ENCODE results near the gene TP73.

TP73 gene

GRCh38 chr1:3750741-3751140 lies 98.4 kb downstream of the TP73 start:
- Histone ChIP-seq H3K79me2 (ENCODE audit: low read length) (no peaks in the 10 kb centered on the region), H3K27me3 (ENCODE audit: low read depth, low read length) (peaks cover 5% of the 10 kb centered on the region; the same call in 1 of the 2 replicates), H3K9ac (ENCODE audit: low read length) (no peak overlapping the region), H3K4me1 (ENCODE audit: low read length) (peaks cover 11% of the 10 kb centered on the region), H3K36me3 (replicated peaks; ENCODE audit: low read depth, low read length) (no peaks in the 10 kb centered on the region), H4K20me1 (ENCODE audit: insufficient read depth, low read length) (no peaks in the 10 kb centered on the region), H3K4me3 (ENCODE audit: low read length) (no peak overlapping the region), H3K4me2 (ENCODE audit: low read length) (no peak overlapping the region), H2AFZ (ENCODE audit: low read depth, low read length) (no peak overlapping the region), H3K27ac (ENCODE audit: low read length) (no peak overlapping the region), H3K9me3 (ENCODE audit: insufficient read depth, low read length) (no peaks in the 10 kb centered on the region)
- TF ChIP-seq EZH2phosphoT487 (IDR thresholded peaks at IDR 0.05; ENCODE audit: low read depth) (no peak), CTCF (IDR thresholded peaks at IDR 0.05; ENCODE audit: low read depth, low read length) (no peak)

GRCh38 chr1:3752400-3752945 lies 100.2 kb downstream of the TP73 start, which contains the start of gene CCDC27:
Gene CCDC27, plus strand, starts transcription at chr1:3752450. Its CDS starts 32 bp downstream, at chr1:3752482.
- Histone ChIP-seq H3K27ac (ENCODE audit: low read length) (no peak within 1 kb of the TSS), H3K27me3 (ENCODE audit: low read depth, low read length) (peaks cover 5% of the 10 kb centered on the region; the same call in 1 of the 2 replicates), H3K4me2 (ENCODE audit: low read length) (no peak within 1 kb of the TSS), H2AFZ (ENCODE audit: low read depth, low read length) (no peak within 1 kb of the TSS), H3K36me3 (replicated peaks; ENCODE audit: low read depth, low read length) (no peaks in the 10 kb centered on the region), H3K9ac (ENCODE audit: low read length) (no peak within 1 kb of the TSS), H3K4me1 (ENCODE audit: low read length) (peaks cover 5% of the 10 kb centered on the region; the same call in 1 of the 2 replicates), H3K9me3 (ENCODE audit: insufficient read depth, low read length) (no peaks in the 10 kb centered on the region), H3K4me3 (ENCODE audit: low read length) (no peak within 1 kb of the TSS), H4K20me1 (ENCODE audit: insufficient read depth, low read length) (no peaks in the 10 kb centered on the region), H3K79me2 (ENCODE audit: low read length) (no peaks in the 10 kb centered on the region)
- TF ChIP-seq EZH2phosphoT487 (IDR thresholded peaks at IDR 0.05; ENCODE audit: low read depth) (no peak), CTCF (IDR thresholded peaks at IDR 0.05; ENCODE audit: low read depth, low read length) (no peak)

GRCh38 chr1:3753656-3754454 lies 101.5 kb downstream of the TP73 start:
- Histone ChIP-seq H3K9ac (ENCODE audit: low read length) (no peak overlapping the region), H3K4me2 (ENCODE audit: low read length) (no peak overlapping the region), H3K4me1 (ENCODE audit: low read length) (no peaks in the 10 kb centered on the region), H3K27me3 (ENCODE audit: low read depth, low read length) (peaks cover 5% of the 10 kb centered on the region; the same call in 1 of the 2 replicates), H3K4me3 (ENCODE audit: low read length) (no peak overlapping the region), H2AFZ (ENCODE audit: low read depth, low read length) (no peak overlapping the region), H3K27ac (ENCODE audit: low read length) (no peak overlapping the region), H4K20me1 (ENCODE audit: insufficient read depth, low read length) (no peaks in the 10 kb centered on the region), H3K36me3 (replicated peaks; ENCODE audit: low read depth, low read length) (no peaks in the 10 kb centered on the region), H3K79me2 (ENCODE audit: low read length) (no peaks in the 10 kb centered on the region), H3K9me3 (ENCODE audit: insufficient read depth, low read length) (no peaks in the 10 kb centered on the region)
- TF ChIP-seq EZH2phosphoT487 (IDR thresholded peaks at IDR 0.05; ENCODE audit: low read depth) = no peak
- no peak for TF ChIP-seq CTCF (IDR thresholded peaks at IDR 0.05; ENCODE audit: low read depth, low read length)

- H3K27ac ChIP-seq (ENCODE audit: low read length) = no peak overlapping the region
- H3K4me2 ChIP-seq (ENCODE audit: low read length) = no peak overlapping the region
- H3K79me2 ChIP-seq (ENCODE audit: low read length) = no peaks in the 10 kb centered on the region
- no peaks in the 10 kb centered on the region for H4K20me1 ChIP-seq (ENCODE audit: insufficient read depth, low read length)
- H3K27me3 ChIP-seq (ENCODE audit: low read depth, low read length) = peaks cover 13% of the 10 kb centered on the region
- no peak overlapping the region for H3K9ac ChIP-seq (ENCODE audit: low read length)
- H3K9me3 ChIP-seq (ENCODE audit: insufficient read depth, low read length) = no peaks in the 10 kb centered on the region
- H3K4me3 ChIP-seq (ENCODE audit: low read length) = no peak overlapping the region
- no peak overlapping the region for H2AFZ ChIP-seq (ENCODE audit: low read depth, low read length)
- no peak for TF ChIP-seq CTCF (IDR thresholded peaks at IDR 0.05; ENCODE audit: low read depth, low read length)
- TF ChIP-seq EZH2phosphoT487 (IDR thresholded peaks at IDR 0.05; ENCODE audit: low read depth) = no peak
- H3K36me3 ChIP-seq (replicated peaks; ENCODE audit: low read depth, low read length) = no peaks in the 10 kb centered on the region
- no peaks in the 10 kb centered on the region for H3K4me1 ChIP-seq (ENCODE audit: low read length)
Observed at GRCh38 chr1:3756394-3756793, 104.1 kb downstream of the TP73 start.
